Measurements from ENCODE around the gene TMEM35B. TPM values are rescaled to one million over a fixed set of nuclear protein-coding genes. Genes with fewer than 3 reads are reported as not detected.

The TMEM35B gene
- total RNA-seq, 1 donor from 2014 or later = 15.6 TPM

- peak overlapping the region; percentile 95 for H2AFZ ChIP-seq (ENCODE audit: low read depth, low read length)
- H3K4me2 ChIP-seq (ENCODE audit: low read length) = peak overlapping the region; percentile 99
- TF ChIP-seq EZH2 (IDR thresholded peaks at IDR 0.05; ENCODE audit: insufficient read depth, low read length) (no peak), CTCF (IDR thresholded peaks at IDR 0.05; ENCODE audit: insufficient read depth, low read depth, low read length) (no peak)
- H3K4me3 Mint-ChIP-seq (ENCODE audit: unreplicated experiment) = peak overlapping the region; percentile 97
- no peaks in the 10 kb centered on the region for H3K9me3 ChIP-seq (ENCODE audit: insufficient read depth, low read depth, low read length)
- DNase-seq (ENCODE audit: low read depth) = peak; percentile 14
- no peaks in the 10 kb centered on the region for H3K27me3 Mint-ChIP-seq (ENCODE audit: low read depth, unreplicated experiment)
- H3K4me1 ChIP-seq (ENCODE audit: insufficient read depth, low read length) = peaks cover 12% of the 10 kb centered on the region
- peaks cover 35% of the 10 kb centered on the region for H3K79me2 ChIP-seq (ENCODE audit: insufficient read depth, low read length)
- H3K36me3 Mint-ChIP-seq (ENCODE audit: low read depth, unreplicated experiment) = peaks cover 3% of the 10 kb centered on the region
- H3K27me3 ChIP-seq (ENCODE audit: insufficient read depth, low read length) = no peaks in the 10 kb centered on the region
- H3K9ac ChIP-seq (ENCODE audit: low read length) = peak overlapping the region; percentile 89
- H3K36me3 ChIP-seq (ENCODE audit: insufficient read depth, low read length) = peaks cover 13% of the 10 kb centered on the region
- no peak for FAIRE-seq
- peaks cover 7% of the 10 kb centered on the region for H4K20me1 ChIP-seq (ENCODE audit: insufficient read depth, low read length)
- peak overlapping the region; percentile 92 for H3K27ac ChIP-seq (ENCODE audit: low read depth, low read length)
- H3K9me3 Mint-ChIP-seq (ENCODE audit: unreplicated experiment) = no peaks in the 10 kb centered on the region
- H3K4me1 Mint-ChIP-seq (ENCODE audit: low read depth, unreplicated experiment) = peaks cover 15% of the 10 kb centered on the region
- H3K4me3 ChIP-seq (ENCODE audit: insufficient read depth, low read depth, low read length) = peak overlapping the region; percentile 87
- H3K27ac Mint-ChIP-seq (ENCODE audit: unreplicated experiment) = peak overlapping the region; percentile 99
These were observed 733 bp downstream of the TMEM35B start for GRCh38 chr1:34984435-34984792.

GRCh38 chr1:34983700-34984355, 1.3 kb downstream of the TMEM35B start:
- Histone ChIP-seq H3K36me3 (ENCODE audit: insufficient read depth, low read length) (peaks cover 13% of the 10 kb centered on the region), H3K4me2 (ENCODE audit: low read length) (peak overlapping the region; percentile 99), H3K4me3 (ENCODE audit: insufficient read depth, low read depth, low read length) (peak overlapping the region; percentile 87), H3K27me3 (ENCODE audit: insufficient read depth, low read length) (no peaks in the 10 kb centered on the region), H3K4me1 (ENCODE audit: insufficient read depth, low read length) (peaks cover 12% of the 10 kb centered on the region), H2AFZ (ENCODE audit: low read depth, low read length) (peak overlapping the region; percentile 95), H3K9me3 (ENCODE audit: insufficient read depth, low read depth, low read length) (no peaks in the 10 kb centered on the region), H3K27ac (ENCODE audit: low read depth, low read length) (peak overlapping the region; percentile 92), H4K20me1 (ENCODE audit: insufficient read depth, low read length) (peaks cover 7% of the 10 kb centered on the region), H3K79me2 (ENCODE audit: insufficient read depth, low read length) (peaks cover 35% of the 10 kb centered on the region), H3K9ac (ENCODE audit: low read length) (peak overlapping the region; percentile 89)
- no peaks in the 10 kb centered on the region for H3K9me3 Mint-ChIP-seq (ENCODE audit: unreplicated experiment)
- no peaks in the 10 kb centered on the region for H3K27me3 Mint-ChIP-seq (ENCODE audit: low read depth, unreplicated experiment)
- FAIRE-seq (no peak), DNase-seq (ENCODE audit: low read depth) (peak; percentile 40)
- peak overlapping the region; percentile 97 for H3K4me3 Mint-ChIP-seq (ENCODE audit: unreplicated experiment)
- H3K4me1 Mint-ChIP-seq (ENCODE audit: low read depth, unreplicated experiment) = peaks cover 15% of the 10 kb centered on the region
- H3K27ac Mint-ChIP-seq (ENCODE audit: unreplicated experiment) = peak overlapping the region; percentile 99
- TF ChIP-seq EZH2 (IDR thresholded peaks at IDR 0.05; ENCODE audit: insufficient read depth, low read length) = no peak
- TF ChIP-seq CTCF (IDR thresholded peaks at IDR 0.05; ENCODE audit: insufficient read depth, low read depth, low read length) = no peak
- H3K36me3 Mint-ChIP-seq (ENCODE audit: low read depth, unreplicated experiment) = peaks cover 3% of the 10 kb centered on the region

DNA sequence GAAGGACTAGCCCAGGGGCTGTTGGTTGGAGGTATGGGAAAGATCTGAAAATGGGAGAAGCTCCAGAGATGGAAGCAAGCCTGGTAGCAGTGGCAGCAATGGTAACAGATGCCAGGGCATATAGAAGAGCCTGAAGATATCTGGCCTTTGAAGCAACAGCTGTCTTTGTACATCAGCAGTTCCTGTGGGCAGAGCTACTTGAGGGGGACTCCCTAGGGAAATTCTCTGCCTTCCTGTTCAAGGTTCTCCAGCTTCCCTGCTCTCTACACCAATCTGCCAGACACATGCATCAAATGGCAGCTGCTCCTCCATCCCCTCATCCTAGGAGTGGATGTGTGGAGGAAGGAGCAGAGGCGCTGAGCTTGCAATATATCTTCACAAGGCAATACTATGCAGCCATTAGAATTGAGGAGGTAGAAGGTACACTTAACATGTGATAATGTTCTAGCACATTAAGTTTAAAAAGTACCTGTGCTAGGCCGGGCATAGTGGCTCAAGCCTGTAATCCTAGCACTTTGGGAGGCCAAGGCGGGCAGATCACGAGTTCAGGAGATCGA, 2.2 kb downstream of the TMEM35B start:
- Histone ChIP-seq H3K36me3 (ENCODE audit: insufficient read depth, low read length) (peaks cover 7% of the 10 kb centered on the region), H4K20me1 (ENCODE audit: insufficient read depth, low read length) (peaks cover 11% of the 10 kb centered on the region), H3K9ac (ENCODE audit: low read length) (no peak overlapping the region), H3K4me2 (ENCODE audit: low read length) (no peak overlapping the region), H2AFZ (ENCODE audit: low read depth, low read length) (no peak overlapping the region), H3K9me3 (ENCODE audit: insufficient read depth, low read depth, low read length) (no peaks in the 10 kb centered on the region), H3K27ac (ENCODE audit: low read depth, low read length) (no peak overlapping the region), H3K4me1 (ENCODE audit: insufficient read depth, low read length) (peaks cover 15% of the 10 kb centered on the region), H3K4me3 (ENCODE audit: insufficient read depth, low read depth, low read length) (no peak overlapping the region), H3K79me2 (ENCODE audit: insufficient read depth, low read length) (peaks cover 35% of the 10 kb centered on the region), H3K27me3 (ENCODE audit: insufficient read depth, low read length) (no peaks in the 10 kb centered on the region)
- no peak for FAIRE-seq
- no peak for TF ChIP-seq CTCF (IDR thresholded peaks at IDR 0.05; ENCODE audit: insufficient read depth, low read depth, low read length)
- Mint-ChIP-seq H3K27me3 (ENCODE audit: low read depth, unreplicated experiment) (no peaks in the 10 kb centered on the region), H3K36me3 (ENCODE audit: low read depth, unreplicated experiment) (peaks cover 3% of the 10 kb centered on the region), H3K4me3 (ENCODE audit: unreplicated experiment) (peak overlapping the region; percentile 20), H3K9me3 (ENCODE audit: unreplicated experiment) (no peaks in the 10 kb centered on the region), H3K4me1 (ENCODE audit: low read depth, unreplicated experiment) (peaks cover 14% of the 10 kb centered on the region), H3K27ac (ENCODE audit: unreplicated experiment) (no peak overlapping the region)
- DNase-seq (ENCODE audit: low read depth) = no peak

All from astrocyte (in vitro differentiated cells and primary cell).